ENCODE results near the gene ENPP1. TPM values are rescaled to one million over a fixed set of nuclear protein-coding genes. Genes with fewer than 3 reads are reported as not detected.

ENPP1 gene
- total RNA-seq, 1 donor from 2014 or later, result 14.7 TPM

GRCh38 chr6:131766631-131767030, 41.2 kb upstream of the ENPP1 start:
- no peaks in the 10 kb centered on the region for H3K36me3 ChIP-seq
- no peaks in the 10 kb centered on the region for H3K9me3 ChIP-seq
- DNase-seq (ENCODE audit: extremely low spot score in 2 of 2), result no peak
- H3K27me3 ChIP-seq, result no peaks in the 10 kb centered on the region
- no peak overlapping the region for H3K27ac ChIP-seq
- no peaks in the 10 kb centered on the region for H3K4me1 ChIP-seq
- TF ChIP-seq POLR2A (IDR thresholded peaks at IDR 0.05), result no peak
- TF ChIP-seq CTCF (IDR thresholded peaks at IDR 0.05), result no peak
- TF ChIP-seq POLR2AphosphoS5 (IDR thresholded peaks at IDR 0.05; ENCODE audit: insufficient read depth in 1 of 2, low read depth in 1 of 2), result no peak
- H3K4me3 ChIP-seq, result no peak overlapping the region
- intact Hi-C loops (cut with DNase I), result no loop called here

- intact Hi-C loops (cut with DNase I), result no loop called here
- Histone ChIP-seq H3K36me3 (no peaks in the 10 kb centered on the region), H3K4me3 (no peak overlapping the region), H3K9me3 (no peaks in the 10 kb centered on the region), H3K4me1 (peaks cover 12% of the 10 kb centered on the region), H3K27me3 (no peaks in the 10 kb centered on the region), H3K27ac (no peak overlapping the region)
- TF ChIP-seq POLR2A (IDR thresholded peaks at IDR 0.05), result no peak
- no peak for TF ChIP-seq CTCF (IDR thresholded peaks at IDR 0.05)
- no peak for TF ChIP-seq POLR2AphosphoS5 (IDR thresholded peaks at IDR 0.05; ENCODE audit: insufficient read depth in 1 of 2, low read depth in 1 of 2)
- no peak for DNase-seq (ENCODE audit: extremely low spot score in 2 of 2)
Observed at GRCh38 chr6:131768964-131769363, 38.9 kb upstream of the ENPP1 start.

GRCh38 chr6:131769385-131770141, 38.3 kb upstream of the ENPP1 start:
- no peak for TF ChIP-seq POLR2AphosphoS5 (IDR thresholded peaks at IDR 0.05; ENCODE audit: insufficient read depth in 1 of 2, low read depth in 1 of 2)
- TF ChIP-seq CTCF (IDR thresholded peaks at IDR 0.05), result no peak
- TF ChIP-seq POLR2A (IDR thresholded peaks at IDR 0.05), result no peak
- Histone ChIP-seq H3K4me1 (peaks cover 13% of the 10 kb centered on the region), H3K36me3 (no peaks in the 10 kb centered on the region), H3K9me3 (no peaks in the 10 kb centered on the region), H3K4me3 (no peak overlapping the region), H3K27me3 (no peaks in the 10 kb centered on the region), H3K27ac (no peak overlapping the region)
- intact Hi-C loops (cut with DNase I), result no loop called here
- no peak for DNase-seq (ENCODE audit: extremely low spot score in 2 of 2)

GRCh38 chr6:131770776-131771175, 37.0 kb upstream of the ENPP1 start:
- Histone ChIP-seq H3K9me3 (no peaks in the 10 kb centered on the region), H3K27me3 (no peaks in the 10 kb centered on the region), H3K4me3 (no peak overlapping the region), H3K36me3 (no peaks in the 10 kb centered on the region), H3K4me1 (peaks cover 13% of the 10 kb centered on the region), H3K27ac (no peak overlapping the region)
- intact Hi-C loops (cut with DNase I), result no loop called here
- DNase-seq (ENCODE audit: extremely low spot score in 2 of 2), result no peak
- no peak for TF ChIP-seq POLR2AphosphoS5 (IDR thresholded peaks at IDR 0.05; ENCODE audit: insufficient read depth in 1 of 2, low read depth in 1 of 2)
- no peak for TF ChIP-seq CTCF (IDR thresholded peaks at IDR 0.05)

- DNase-seq (ENCODE audit: extremely low spot score in 2 of 2), result no peak
- H3K9me3 ChIP-seq, result no peaks in the 10 kb centered on the region
- intact Hi-C loops (cut with DNase I), result no loop called here
- no peak overlapping the region for H3K27ac ChIP-seq
- no peaks in the 10 kb centered on the region for H3K36me3 ChIP-seq
- TF ChIP-seq POLR2A (IDR thresholded peaks at IDR 0.05) (no peak), CTCF (IDR thresholded peaks at IDR 0.05) (no peak), POLR2AphosphoS5 (IDR thresholded peaks at IDR 0.05; ENCODE audit: insufficient read depth in 1 of 2, low read depth in 1 of 2) (no peak)
- H3K27me3 ChIP-seq, result no peaks in the 10 kb centered on the region
- peaks cover 13% of the 10 kb centered on the region for H3K4me1 ChIP-seq
- H3K4me3 ChIP-seq, result no peak overlapping the region
Observed at GRCh38 chr6:131773284-131773950, 34.4 kb upstream of the ENPP1 start.

Measured in vagina (tissue), 2 donors.